MCF 10A (cell line): ENCODE data around the gene PIGO. TPM values are rescaled to one million over a fixed set of nuclear protein-coding genes. Genes with fewer than 3 reads are reported as not detected.

Experiments
- BruUV-seq: library from RNA; stranded (reverse); fragments of 400-500 nt; replicated peaks from 2 replicates; lab custom pipeline; 2021; lab: Mats Ljungman, UMichigan
- CTCF ChIA-PET: fragments of 300-600 bp; sonication (Branson Sonifier 250); formaldehyde crosslinking; extraction: SDS; loops from one replicate; lab custom pipeline; 2021; ENCODE audit warnings: antibody characterized with exemption, inconsistent platforms; lab: Yijun Ruan, JAX
- POLR2A ChIA-PET: fragments of 300-600, 350-650 bp; sonication (Branson Sonifier 250); formaldehyde crosslinking; extraction: SDS; loops from one replicate; lab custom pipeline; 2020; ENCODE audit warnings: antibody characterized with exemption, inconsistent platforms; lab: Yijun Ruan, JAX
- DNase-seq: peaks from one replicate; pipeline ENCODE4 v3.0.0-alpha.2; 2018; ENCODE audit not compliant: unreplicated experiment
- H3K27ac Mint-ChIP-seq: one replicate; pipeline ENCODE4 v1.8.0; 2022; ENCODE audit warnings: mild to moderate bottlenecking, low read depth, mixed read lengths; ENCODE audit not compliant: unreplicated experiment
- H3K27me3 Mint-ChIP-seq: one replicate; pipeline ENCODE4 v1.8.0; 2022; ENCODE audit warnings: mixed read lengths; ENCODE audit not compliant: insufficient read depth, unreplicated experiment
- H3K36me3 Mint-ChIP-seq: one replicate; pipeline ENCODE4 v1.8.0; 2022; ENCODE audit warnings: mild to moderate bottlenecking, moderate library complexity, mixed read lengths; ENCODE audit not compliant: insufficient read depth, unreplicated experiment
- H3K4me1 Mint-ChIP-seq: one replicate; pipeline ENCODE4 v1.8.0; 2022; ENCODE audit warnings: mixed read lengths; ENCODE audit not compliant: insufficient read depth, unreplicated experiment
- H3K4me3 Mint-ChIP-seq: one replicate; pipeline ENCODE4 v1.8.0; 2022; ENCODE audit warnings: mild to moderate bottlenecking, moderate library complexity, mixed read lengths; ENCODE audit not compliant: unreplicated experiment
- H3K9me3 Mint-ChIP-seq: one replicate; pipeline ENCODE4 v1.8.0; 2022; ENCODE audit warnings: mixed read lengths; ENCODE audit not compliant: unreplicated experiment
- CTCF ChIP-seq: fragments of 200-600 bp; IDR thresholded peaks from one replicate; pipeline ENCODE4 v1.8.0; 2022; ENCODE audit warnings: antibody characterized with exemption, mild to moderate bottlenecking; ENCODE audit not compliant: unreplicated experiment
- intact Hi-C: fragments of 100-400 bp; cut with micrococcal nuclease; formaldehyde crosslinking; loops from 2 replicates; pipeline ENCODE4 v1.14.1; 2022
- total RNA-seq: library from RNA; stranded (reverse); gene quantifications from 2 replicates; pipeline ENCODE4 v1.2.3, GENCODE V29; 2022

PIGO gene
- total RNA-seq, 1 experiment from 2014 or later, result 39.2 TPM

- intact Hi-C loops, result loop anchor here (2.0 kb wide), 1 partner anchor 25 kb away; the partner anchor contains the start of gene PIGO
- POLR2A ChIA-PET, result interaction anchor here (0.6 to 5.2 kb wide), 27 partner anchors 9 to 1245 kb away, joined by 3 to 63 read pairs (median 4); partner anchors contain the start of genes ATOSB, DNAJB5, FANCG and PIGO
These were observed 24.5 kb downstream of the PIGO start for GRCh38 chr9:35071814-35072460.

GRCh38 chr9:35070823-35071813, 25.3 kb downstream of the PIGO start:
- BruUV-seq, result TSS peak; percentile 41
- intact Hi-C loops, result no loop called here

More at GRCh38 chr9:35071814-35072460, 24.5 kb downstream of the PIGO start:
- Mint-ChIP-seq H3K36me3 (peaks cover 44% of the 10 kb centered on the region), H3K27me3 (no peaks in the 10 kb centered on the region), H3K4me1 (peaks cover 22% of the 10 kb centered on the region), H3K9me3 (no peaks in the 10 kb centered on the region), H3K4me3 (peak overlapping the region; percentile 92), H3K27ac (peak overlapping the region; percentile 92)
- CTCF ChIA-PET, result interaction anchor here (0.6 to 1.9 kb wide), 6 partner anchors 9 to 326 kb away, joined by 3 to 9 read pairs (median 4); partner anchors contain the start of gene PIGO
- TF ChIP-seq CTCF, result no peak
- BruUV-seq, result no TSS peak
- DNase-seq, result peak; percentile 84

GRCh38 chr9:35069020-35069419, 27.4 kb downstream of the PIGO start:
- Mint-ChIP-seq H3K36me3 (peaks cover 67% of the 10 kb centered on the region), H3K4me1 (peaks cover 22% of the 10 kb centered on the region), H3K9me3 (no peaks in the 10 kb centered on the region), H3K4me3 (no peak overlapping the region), H3K27me3 (no peaks in the 10 kb centered on the region), H3K27ac (no peak overlapping the region)
- BruUV-seq, result no TSS peak
- CTCF ChIA-PET, result interaction anchor here (0.6 to 1.6 kb wide), 4 partner anchors 17 to 169 kb away, joined by 4 to 6 read pairs (median 4); no protein-coding TSS in a partner anchor
- POLR2A ChIA-PET, result interaction anchor here (1.1 to 5.2 kb wide), 2 partner anchors 12 to 20 kb away, joined by 6 to 63 read pairs; partner anchors contain the start of gene FANCG
- DNase-seq, result no peak
- TF ChIP-seq CTCF, result no peak
- intact Hi-C loops, result no loop called here

More at GRCh38 chr9:35070823-35071813, 25.3 kb downstream of the PIGO start:
- H3K36me3 Mint-ChIP-seq, result peaks cover 52% of the 10 kb centered on the region
- peak; percentile 24 for DNase-seq
- peak overlapping the region; percentile 92 for H3K27ac Mint-ChIP-seq
- H3K27me3 Mint-ChIP-seq, result no peaks in the 10 kb centered on the region
- peak overlapping the region; percentile 92 for H3K4me3 Mint-ChIP-seq
- H3K9me3 Mint-ChIP-seq, result no peaks in the 10 kb centered on the region
- CTCF ChIA-PET, result interaction anchor here (0.6 to 1.5 kb wide), 6 partner anchors 10 to 899 kb away, joined by 3 to 9 read pairs (median 4); no protein-coding TSS in a partner anchor
- TF ChIP-seq CTCF, result no peak
- H3K4me1 Mint-ChIP-seq, result peaks cover 22% of the 10 kb centered on the region
- POLR2A ChIA-PET, result interaction anchor here (0.5 to 5.2 kb wide), 24 partner anchors 9 to 1246 kb away, joined by 3 to 63 read pairs (median 4); partner anchors contain the start of genes ATOSB, FANCG, PIGO and STOML2
